Fibroblast of skin of left biceps (primary cell): ENCODE results near the gene RAD21L1.

Experiments used
- DNase-seq, 2 experiments: peaks; one replicate each; pipeline ENCODE4 v3.0.0-alpha.2; 2013; ENCODE audit warnings: low read depth in 2 of 2

The RAD21L1 gene

DNA sequence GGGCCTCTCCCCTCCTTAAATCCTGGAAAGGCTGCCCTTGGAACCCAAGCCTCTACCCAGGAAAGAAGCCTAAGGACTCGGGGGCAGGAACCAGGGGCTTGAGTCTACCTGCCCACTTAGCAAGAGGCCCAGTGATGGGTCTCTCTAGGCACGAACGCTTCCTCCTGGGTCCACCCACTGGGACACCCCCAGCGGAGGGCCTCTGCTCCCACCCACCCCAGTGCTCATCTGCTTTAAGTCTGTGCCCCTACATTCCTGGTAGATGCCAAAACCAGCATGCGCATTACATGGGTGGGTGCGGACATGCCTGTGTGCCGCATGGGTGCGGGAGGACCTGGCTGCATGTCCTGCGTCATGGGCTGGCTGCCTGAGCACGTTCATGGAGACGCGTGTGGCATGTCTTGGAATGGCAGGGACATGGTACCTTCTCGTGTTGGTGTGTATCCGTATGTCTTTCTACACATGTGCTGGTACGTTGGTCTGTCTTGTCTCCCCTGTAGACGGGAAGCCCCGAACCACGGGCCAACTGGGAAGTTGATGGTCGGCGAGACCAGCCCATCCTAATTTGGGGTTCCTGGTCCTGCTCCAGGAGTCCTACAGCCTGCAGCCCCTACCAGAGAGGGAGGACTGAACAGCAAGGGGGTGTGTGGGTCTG is 69.6 kb downstream of the RAD21L1 start:
- no peak for DNase-seq

DNA sequence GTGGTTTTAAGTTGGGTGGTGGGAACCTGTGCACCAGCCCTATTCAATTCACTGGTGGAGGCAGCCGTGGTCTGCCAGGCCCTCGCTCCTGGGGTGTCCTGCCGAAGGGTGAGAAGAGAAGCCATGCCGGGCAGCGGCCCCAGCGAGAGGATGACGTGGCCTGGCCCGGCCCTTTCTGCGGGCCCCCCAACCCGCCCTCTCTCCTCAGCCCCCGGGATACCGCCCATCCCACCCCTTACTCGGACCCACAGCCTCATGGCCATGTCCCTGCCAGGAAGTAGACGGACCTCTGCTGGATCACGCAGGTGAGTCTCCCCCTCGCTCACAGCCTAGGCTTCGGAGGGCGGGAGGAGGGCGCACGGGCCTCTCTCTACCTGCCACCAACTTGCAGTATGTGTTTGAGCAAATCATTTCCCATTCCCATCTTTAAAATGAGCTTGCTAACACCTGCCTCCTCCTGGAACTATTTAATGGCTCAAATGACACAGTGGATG is 70.3 kb downstream of the RAD21L1 start:
- DNase-seq = no peak

DNA sequence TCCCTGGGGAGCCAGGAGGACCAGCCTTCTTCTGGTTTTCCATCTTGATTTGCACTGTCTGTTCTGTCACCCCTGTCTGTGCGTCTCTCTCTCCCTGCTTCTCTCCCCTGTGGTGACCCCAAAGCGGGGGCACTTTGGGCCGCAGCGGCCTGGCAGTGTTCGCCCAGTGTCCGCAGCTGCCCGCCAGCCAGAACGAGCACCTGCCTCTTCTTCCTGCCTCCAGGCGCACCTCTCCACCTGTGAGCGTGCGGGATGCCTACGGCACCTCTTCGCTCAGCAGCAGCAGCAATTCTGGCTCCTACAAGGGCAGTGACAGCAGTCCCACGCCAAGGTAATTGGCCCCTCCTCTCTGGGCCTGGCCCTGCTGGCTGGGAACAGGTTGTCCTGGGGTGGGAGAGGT is 71.1 kb downstream of the RAD21L1 start:
- DNase-seq = no peak

- no peak for DNase-seq
These were observed 71.6 kb downstream of the RAD21L1 start for GRCh38 chr20:1297486-1297885.

GRCh38 chr20:1298166-1298565 is 72.3 kb downstream of the RAD21L1 start:
- no peak for DNase-seq

DNA sequence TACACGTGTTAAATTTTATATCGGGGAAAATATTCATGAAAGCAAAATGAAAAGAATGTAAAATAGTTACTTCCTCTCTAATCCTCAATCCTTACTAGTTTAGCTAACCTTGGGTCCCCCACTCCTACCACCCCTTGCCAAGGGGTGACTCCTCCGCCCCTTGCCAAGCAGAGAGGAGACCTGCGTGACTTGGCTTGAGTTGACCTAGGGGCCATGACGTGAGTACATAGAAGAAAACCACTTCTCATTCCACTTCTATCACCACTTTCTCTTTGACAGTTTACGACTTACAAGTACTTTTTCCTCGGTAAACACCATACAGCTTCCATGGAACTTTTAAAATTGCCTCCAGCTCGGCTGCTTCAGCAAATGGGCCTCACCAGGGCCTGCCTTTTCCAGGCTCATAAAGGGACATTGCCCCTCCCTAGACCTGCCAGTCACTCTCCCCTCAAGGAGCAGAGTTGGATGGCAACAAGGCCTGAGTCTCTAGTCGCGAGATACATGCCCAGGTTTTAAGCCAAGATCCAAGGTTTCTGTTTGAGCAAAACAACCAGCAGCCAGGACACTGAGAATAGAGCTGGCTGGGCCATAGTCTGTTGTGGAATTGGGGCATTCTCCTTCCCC is 73.2 kb downstream of the RAD21L1 start:
- no peak for DNase-seq

DNA sequence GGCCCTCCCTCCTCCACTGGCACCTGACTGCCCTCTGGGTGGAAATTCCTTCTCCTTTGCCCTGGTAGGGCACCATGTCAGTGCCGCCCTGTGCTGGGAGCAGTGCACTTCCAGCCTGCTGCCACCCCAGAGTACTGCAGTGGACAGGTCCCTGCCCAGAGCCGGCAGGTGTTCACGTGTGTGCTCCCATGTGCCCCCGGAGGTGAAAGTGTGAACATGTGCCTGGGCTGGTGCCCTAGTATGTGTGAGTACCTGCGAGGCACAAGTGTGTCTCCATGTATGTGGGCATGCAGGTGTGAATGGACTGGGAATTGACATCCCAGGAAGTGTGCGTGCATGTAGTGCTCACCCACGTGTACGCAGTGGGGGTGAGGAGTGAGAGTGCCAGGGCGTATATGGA is 73.7 kb downstream of the RAD21L1 start:
- DNase-seq = no peak

DNA sequence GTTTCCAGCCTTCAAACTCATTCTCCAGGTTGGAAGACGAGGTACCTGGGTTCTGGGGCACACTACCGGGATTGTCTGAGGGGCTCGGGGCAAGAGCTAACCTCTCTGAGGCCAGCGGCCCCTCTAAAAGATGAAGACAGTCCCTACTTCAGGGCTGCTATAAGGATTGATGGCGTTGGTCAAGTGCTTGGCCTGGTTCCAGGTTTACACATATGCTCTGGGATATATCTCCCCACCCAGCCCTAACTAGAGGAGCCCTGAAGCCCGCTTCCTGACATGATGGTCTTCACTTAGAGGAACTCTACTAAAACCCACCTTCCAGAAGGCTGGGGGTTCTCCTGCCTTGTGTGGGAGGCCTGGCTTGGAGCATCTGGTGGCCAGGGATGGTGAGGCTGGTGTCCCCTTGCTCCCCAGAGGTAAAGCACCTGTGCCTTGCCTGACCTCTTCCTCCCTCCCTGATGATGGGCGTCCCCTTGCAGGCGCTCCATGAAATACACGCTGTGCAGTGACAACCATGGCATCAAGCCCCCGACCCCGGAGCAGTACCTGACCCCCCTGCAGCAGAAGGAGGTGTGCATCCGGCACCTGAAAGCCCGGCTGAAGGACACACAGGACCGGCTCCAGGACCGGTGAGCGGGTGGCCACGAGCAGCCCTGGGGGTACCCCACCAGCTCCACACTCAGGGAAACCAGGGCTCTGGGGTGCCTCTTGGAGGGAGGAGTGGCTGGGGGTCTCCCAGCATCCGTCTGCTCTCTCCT is 74.4 kb downstream of the RAD21L1 start:
- no peak for DNase-seq

GRCh38 chr20:1301031-1301529 is 75.2 kb downstream of the RAD21L1 start:
- no peak for DNase-seq

DNA sequence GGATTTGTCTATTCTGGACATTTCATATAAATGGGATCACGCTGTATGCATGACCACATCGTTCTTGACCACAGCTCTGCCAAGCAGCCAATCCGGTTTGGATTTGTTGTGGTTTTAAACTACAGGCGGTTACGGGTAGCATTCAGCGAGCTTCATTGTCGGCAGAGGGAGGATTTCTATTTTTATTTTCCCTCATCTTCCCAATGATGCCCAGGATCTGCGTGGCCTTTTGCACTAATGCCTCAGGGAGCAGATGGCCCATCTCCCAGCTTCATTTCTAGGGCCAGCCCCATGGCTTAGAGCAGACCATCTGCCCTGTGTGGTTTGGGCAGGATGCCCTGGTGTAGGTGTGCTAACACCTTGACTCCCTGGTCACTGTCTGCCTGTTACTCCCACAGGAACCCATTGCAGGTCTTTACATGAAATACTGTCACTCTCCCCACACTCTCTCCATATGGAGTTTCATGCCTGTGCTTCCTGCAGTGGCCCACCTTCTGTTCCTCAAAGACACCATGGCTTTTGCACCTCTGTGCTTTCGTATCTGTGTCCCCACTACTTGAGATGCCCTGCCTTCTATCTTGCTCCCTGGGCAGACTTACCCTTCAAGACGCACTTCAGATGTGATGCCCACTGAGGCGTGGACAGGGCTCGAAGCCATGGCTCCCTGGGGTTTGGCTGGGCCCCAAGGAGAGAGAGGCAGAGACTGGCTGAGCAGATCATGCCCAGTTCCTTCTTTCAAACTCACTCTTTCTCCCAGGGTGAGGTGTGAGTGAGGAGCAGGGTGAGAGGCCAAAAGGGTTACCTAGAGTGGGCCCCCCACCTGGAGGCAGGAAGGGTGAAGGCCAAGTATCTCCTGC is 77.1 kb downstream of the RAD21L1 start:
- no peak for DNase-seq

- no peak for DNase-seq
These were observed 79.1 kb downstream of the RAD21L1 start for GRCh38 chr20:1304710-1305515.
